Ascending aorta (tissue), 2 donors: ENCODE measurements around the gene USP40. TPM values are rescaled to one million over a fixed set of nuclear protein-coding genes. Genes with fewer than 3 reads are reported as not detected.
A peak's percentile ranks its signal among the peaks of the same experiment; 100 is the strongest.

Experiments
- DNase-seq, 2 donors: peaks; one replicate each; pipeline ENCODE4 v3.0.0-alpha.2; 2019; ENCODE audit warnings: low spot score in 2 of 2
- H3K27ac ChIP-seq, 2 donors: fragments of 200-600 bp; sonication (generic); one replicate each; pipeline ENCODE4 v1.5.1; 2016 to 2017; ENCODE audit warnings: mild to moderate bottlenecking in 1 of 2
- H3K27me3 ChIP-seq: fragments of 200-600 bp; sonication (generic); one replicate; pipeline ENCODE4 v1.5.1; 2017
- H3K36me3 ChIP-seq, 2 donors: fragments of 200-600 bp; sonication (generic); one replicate each; pipeline ENCODE4 v1.5.1; 2016
- H3K4me1 ChIP-seq, 2 donors: fragments of 200-600 bp; sonication (generic); one replicate each; pipeline ENCODE4 v1.5.1; 2016 to 2017; ENCODE audit warnings: mild to moderate bottlenecking in 1 of 2
- H3K4me3 ChIP-seq, 2 donors: fragments of 200-600 bp; sonication (generic); one replicate each; pipeline ENCODE4 v1.5.1; 2016 to 2017; ENCODE audit warnings: mild to moderate bottlenecking in 1 of 2
- H3K9me3 ChIP-seq, 2 donors: fragments of 200-600 bp; sonication (generic); one replicate each; pipeline ENCODE4 v1.5.1; 2016
- intact Hi-C: fragments of 100-400 bp; cut with DNase I; formaldehyde crosslinking; loops from one replicate; pipeline ENCODE4 v1.15.1; 2023
- total RNA-seq: library from RNA; depleted of rRNA; stranded (reverse); fragments of >200 nt; gene quantifications from one replicate; pipeline ENCODE4 v1.1.0, GENCODE V29; 2016
- TF ChIP-seq, protein P1 (sequence below), 3 experiments: fragments of 200-600 bp in 2 of 3; fragments of 450-650 bp in 1 of 3; sonication (generic) in 2 of 3; IDR thresholded peaks; one replicate each; pipeline ENCODE4 v1.5.1; 2016 to 2019; ENCODE audit warnings: antibody characterized with exemption in 3 of 3, mild to moderate bottlenecking in 1 of 3, moderate library complexity in 1 of 3

Gene USP40
- total RNA-seq, 1 donor from 2014 or later, result 42.7 TPM

DNA sequence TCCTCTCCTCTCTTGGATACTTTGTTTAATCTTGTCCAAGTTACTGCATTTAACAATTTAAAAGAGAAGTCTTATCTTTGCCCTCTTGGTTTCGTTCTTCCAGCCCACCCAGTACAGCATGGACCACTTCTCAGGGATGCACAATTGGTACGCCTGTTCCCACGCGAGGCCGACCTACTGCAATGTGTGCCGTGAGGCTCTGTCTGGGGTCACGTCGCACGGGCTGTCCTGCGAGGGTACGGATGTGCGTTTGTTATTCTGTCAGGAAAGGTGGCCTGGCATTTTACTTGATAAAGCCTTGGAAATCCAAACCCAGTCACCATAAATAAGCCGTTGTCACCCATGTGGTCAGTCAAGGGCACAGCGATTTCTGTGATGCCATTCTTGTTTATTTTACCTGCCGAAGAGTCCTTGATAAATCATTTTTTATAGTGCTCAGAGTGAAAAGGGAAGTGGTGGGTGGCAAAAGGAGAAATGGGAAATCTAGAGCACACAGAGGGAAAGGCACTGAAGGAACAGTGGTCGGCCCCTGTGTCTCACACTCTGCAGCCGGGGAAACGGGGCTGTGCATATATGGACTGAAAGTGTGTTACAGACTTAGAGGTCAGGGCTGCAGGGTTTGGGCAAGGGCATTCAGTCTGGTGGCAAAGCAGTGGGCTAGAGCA lies 131.8 kb downstream of the USP40 start:
- Histone ChIP-seq H3K36me3 (peaks cover 45 to 56% of the 10 kb centered on the region in 2 donors), H3K27me3 (no peaks in the 10 kb centered on the region), H3K27ac (no peak overlapping the region), H3K4me1 (peaks cover 0 to 3% of the 10 kb centered on the region in 2 donors), H3K9me3 (no peaks in the 10 kb centered on the region), H3K4me3 (no peak overlapping the region)
- DNase-seq, result peak in 1 of 2 donors; percentile 55
- intact Hi-C loops, result no loop called here
- TF ChIP-seq, protein P1, sequence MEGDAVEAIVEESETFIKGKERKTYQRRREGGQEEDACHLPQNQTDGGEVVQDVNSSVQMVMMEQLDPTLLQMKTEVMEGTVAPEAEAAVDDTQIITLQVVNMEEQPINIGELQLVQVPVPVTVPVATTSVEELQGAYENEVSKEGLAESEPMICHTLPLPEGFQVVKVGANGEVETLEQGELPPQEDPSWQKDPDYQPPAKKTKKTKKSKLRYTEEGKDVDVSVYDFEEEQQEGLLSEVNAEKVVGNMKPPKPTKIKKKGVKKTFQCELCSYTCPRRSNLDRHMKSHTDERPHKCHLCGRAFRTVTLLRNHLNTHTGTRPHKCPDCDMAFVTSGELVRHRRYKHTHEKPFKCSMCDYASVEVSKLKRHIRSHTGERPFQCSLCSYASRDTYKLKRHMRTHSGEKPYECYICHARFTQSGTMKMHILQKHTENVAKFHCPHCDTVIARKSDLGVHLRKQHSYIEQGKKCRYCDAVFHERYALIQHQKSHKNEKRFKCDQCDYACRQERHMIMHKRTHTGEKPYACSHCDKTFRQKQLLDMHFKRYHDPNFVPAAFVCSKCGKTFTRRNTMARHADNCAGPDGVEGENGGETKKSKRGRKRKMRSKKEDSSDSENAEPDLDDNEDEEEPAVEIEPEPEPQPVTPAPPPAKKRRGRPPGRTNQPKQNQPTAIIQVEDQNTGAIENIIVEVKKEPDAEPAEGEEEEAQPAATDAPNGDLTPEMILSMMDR (IDR thresholded peaks at IDR 0.05), result no peak

DNA sequence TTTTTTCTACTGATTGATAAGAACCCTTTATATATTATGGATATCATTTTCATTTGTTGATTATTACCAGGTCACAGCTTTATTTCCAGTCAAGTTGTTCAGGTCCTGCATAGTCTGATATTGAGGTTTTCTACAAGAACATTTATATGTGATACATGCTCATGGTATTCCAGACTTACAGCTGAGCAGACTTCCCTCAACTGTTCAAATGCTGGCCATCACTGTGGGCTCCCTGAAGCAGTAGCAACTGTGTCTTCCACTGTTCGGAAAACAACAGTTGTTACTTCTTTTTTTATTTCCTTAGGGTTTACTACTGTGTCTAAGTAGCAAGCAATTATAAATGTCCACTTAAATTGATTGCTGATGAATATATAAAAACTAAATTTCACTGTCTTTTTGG lies 132.8 kb downstream of the USP40 start:
- intact Hi-C loops, result no loop called here
- peak in 1 of 2 donors; percentile 19 for DNase-seq
- Histone ChIP-seq H3K27ac (no peak overlapping the region), H3K36me3 (peaks cover 37 to 46% of the 10 kb centered on the region in 2 donors), H3K9me3 (no peaks in the 10 kb centered on the region), H3K4me3 (no peak overlapping the region), H3K27me3 (no peaks in the 10 kb centered on the region), H3K4me1 (peaks cover 0 to 12% of the 10 kb centered on the region in 2 donors)
- TF ChIP-seq, protein P1 (IDR thresholded peaks at IDR 0.05), result no peak

DNA sequence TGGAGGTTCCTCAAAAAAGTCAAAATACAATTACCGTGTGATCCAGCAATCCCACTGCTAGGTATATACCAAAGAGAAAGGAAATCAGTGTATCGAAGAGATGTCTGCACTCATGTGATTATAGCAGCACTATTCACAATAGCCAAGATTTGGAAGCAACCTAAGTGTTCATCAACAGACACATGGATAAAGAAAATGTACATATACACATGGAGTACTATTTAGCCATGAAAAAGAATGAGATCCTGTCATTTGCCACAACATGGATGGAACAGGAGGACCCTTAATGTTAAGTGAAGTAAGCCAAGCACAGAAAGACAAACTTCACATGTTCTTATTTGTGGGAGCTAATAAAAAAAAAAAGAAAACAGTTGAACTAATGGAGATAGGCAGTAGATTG lies 133.6 kb downstream of the USP40 start:
- intact Hi-C loops, result no loop called here
- DNase-seq, result no peak

DNA sequence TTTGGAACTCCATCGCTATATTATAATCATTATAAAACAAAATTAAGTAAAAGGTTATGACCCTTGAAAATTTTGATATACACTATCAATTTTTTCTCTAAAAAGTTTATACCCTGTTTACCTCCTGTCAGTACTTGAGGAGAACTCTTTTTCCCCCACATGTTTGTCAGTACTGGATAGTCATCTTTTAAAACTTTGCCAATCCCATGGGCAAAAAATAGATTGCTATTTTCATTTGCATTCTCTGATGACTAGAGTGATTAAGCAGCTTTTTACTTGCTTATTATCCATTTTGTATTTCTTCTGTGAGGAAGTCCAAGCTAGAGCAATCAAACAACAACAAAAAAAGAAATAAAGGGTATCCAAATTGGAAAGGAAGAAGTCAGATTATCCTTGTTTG lies 135.9 kb downstream of the USP40 start:
- TF ChIP-seq, protein P1 (IDR thresholded peaks at IDR 0.05), result no peak
- Histone ChIP-seq H3K4me3 (no peak overlapping the region), H3K27ac (no peak overlapping the region), H3K36me3 (peaks cover 7 to 14% of the 10 kb centered on the region in 2 donors), H3K4me1 (peaks cover 0 to 15% of the 10 kb centered on the region in 2 donors), H3K27me3 (no peaks in the 10 kb centered on the region), H3K9me3 (no peaks in the 10 kb centered on the region)
- intact Hi-C loops, result no loop called here
- DNase-seq, result no peak

More for the DNA sequence above, 133.6 kb downstream of the USP40 start:
- Histone ChIP-seq H3K4me1 (peaks cover 0 to 15% of the 10 kb centered on the region in 2 donors), H3K27ac (no peak overlapping the region), H3K36me3 (peaks cover 30 to 38% of the 10 kb centered on the region in 2 donors), H3K9me3 (no peaks in the 10 kb centered on the region), H3K4me3 (no peak overlapping the region), H3K27me3 (no peaks in the 10 kb centered on the region)
- TF ChIP-seq, protein P1 (IDR thresholded peaks at IDR 0.05), result no peak

DNA sequence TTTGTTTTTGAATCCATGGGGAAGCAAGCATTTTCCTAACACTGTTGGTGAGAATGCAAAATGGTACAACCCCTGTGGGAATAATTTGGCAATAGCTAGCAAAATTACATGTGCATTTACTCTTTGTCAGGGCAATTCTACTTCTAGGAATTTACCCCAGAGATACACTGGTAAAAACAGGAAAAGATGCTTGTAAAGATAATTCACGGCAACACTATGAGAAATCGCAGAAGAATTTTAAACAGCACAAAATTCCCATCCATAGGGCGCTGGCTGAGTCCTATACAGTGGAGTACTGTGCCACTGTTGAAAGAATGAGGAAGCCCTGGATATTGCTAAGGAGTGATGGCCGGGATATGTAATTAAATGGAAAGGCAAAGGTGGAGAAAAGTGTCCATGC lies 136.5 kb downstream of the USP40 start:
- DNase-seq, result no peak
- Histone ChIP-seq H3K36me3 (peaks cover 2 to 9% of the 10 kb centered on the region in 2 donors), H3K4me1 (peaks cover 0 to 15% of the 10 kb centered on the region in 2 donors), H3K9me3 (no peaks in the 10 kb centered on the region), H3K27me3 (no peaks in the 10 kb centered on the region), H3K27ac (no peak overlapping the region), H3K4me3 (no peak overlapping the region)
- TF ChIP-seq, protein P1 (IDR thresholded peaks at IDR 0.05), result no peak
- intact Hi-C loops, result no loop called here
